ENCODE data around the gene SLC7A6.

SLC7A6 gene

DNA sequence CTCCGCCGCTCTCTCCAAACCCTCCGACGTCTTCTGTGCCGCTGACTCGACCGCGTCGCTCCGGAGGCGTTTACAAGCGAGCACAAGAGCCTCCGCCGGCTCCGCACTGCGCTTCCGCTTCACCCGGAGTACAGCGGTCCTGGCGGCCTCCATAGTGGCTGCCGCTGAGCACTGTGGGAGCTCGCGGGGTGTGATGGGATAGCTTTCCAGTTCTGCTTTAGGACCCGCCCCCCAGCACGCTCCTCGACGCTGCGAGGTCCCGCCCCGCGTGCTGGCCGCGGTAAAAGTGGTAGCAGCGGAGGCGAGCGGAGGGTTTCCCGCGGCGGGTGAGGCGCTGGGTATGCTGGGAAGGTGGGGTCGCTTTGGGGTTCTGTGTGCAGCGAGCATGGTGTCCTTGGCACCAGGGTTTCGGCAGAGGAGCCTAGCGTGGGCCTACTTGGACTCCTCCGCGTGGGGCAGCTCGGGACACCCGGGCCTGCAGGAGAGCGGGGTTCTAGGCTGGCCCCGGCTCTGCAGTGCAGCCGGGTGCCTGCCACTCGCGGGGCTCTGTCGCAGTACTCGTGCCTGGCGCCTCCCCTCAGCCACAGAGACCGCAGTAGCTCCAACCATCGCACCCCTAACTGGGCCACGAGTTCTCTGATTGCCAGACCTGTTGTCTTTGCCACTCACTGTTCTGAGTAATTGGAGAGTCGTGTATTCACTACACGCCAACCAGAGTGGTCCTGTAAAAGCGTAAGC is 46.6 kb downstream of the SLC7A6 start, which contains the start of the genes PRMT7 and SLC7A6OS:
Gene PRMT7 (plus strand): TSS at position 246 of the 738 bp plus-strand sequence. CDS start 4,961 bp downstream, outside the sequence.
Gene SLC7A6OS (minus strand): TSS at position 173 of the 738 bp plus-strand sequence. CDS start 20 bp downstream, at position 153.
- DNase-seq = peak; percentile 93

DNA sequence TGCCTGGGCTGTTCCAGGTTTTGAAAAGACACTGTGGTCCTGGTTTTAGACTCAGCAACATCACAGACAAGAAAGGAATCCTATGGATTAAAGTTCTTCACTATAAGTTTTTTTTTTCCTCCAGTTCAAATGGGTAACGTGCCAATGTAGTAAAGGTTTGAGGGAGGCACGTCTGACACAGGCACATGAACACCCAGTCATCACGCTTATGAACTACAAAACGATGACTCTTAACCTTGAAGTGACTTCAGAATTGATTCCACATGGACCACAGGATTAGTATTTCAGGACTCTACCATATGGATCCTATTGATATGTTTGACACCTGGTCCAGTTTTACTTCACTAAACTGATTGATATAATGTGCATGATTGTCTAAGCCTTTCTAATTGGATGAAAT is 48.8 kb downstream of the SLC7A6 start:
- DNase-seq = no peak

DNA sequence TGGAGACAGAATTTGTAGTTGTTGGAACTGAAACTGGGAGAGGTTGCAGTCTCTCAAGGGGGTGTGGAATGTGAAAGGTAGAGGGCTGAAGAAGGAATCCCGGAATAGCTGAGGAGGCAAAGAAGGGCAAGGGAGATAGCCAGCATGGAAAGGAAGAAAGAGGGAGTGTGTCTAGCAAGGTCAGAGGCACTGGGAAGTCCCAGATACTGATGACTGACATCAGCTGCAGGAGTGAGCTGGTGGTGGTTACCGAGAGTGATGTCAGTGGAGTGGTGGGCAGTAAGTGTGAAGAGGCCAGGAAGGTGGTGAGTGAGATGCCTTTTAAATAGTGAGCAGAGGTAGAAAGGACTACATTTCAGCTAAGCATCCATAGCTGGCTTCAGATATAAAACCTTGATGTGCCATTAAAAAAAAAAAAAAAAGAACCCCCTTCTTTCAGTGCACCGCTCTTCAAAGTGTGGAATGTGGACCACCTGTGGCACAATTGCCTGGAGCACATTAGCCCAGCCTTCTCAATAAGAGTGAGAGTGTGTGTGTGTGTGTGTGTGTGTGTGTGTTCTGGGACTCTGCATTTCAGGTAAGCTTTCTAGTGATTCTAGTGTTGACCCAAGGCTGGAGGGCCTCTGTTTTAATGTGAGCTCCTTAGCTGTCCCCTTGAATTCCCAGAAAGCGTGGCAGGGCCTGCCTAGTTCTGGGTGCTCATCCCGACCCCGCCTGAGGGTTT is 55.0 kb downstream of the SLC7A6 start:
- DNase-seq = no peak

DNA sequence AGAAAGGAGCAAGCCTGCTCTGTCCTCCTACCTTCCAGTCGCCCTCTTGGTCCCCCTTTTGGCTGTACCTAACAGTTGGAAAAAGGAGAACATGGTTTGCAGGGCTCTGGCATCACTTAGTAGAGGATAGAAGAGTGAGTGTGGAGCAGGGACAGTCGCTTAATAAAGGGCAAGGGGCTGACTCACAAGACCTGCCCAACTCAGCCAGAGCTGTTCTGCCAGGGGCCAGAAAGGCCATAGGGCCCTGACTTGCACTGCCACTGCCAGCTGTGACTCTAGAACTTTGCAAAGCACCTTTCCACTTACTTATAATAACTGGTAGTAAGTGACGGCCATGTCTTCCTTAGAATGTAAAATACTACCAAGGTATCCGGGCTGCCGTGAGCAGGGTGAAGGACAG is 60.0 kb downstream of the SLC7A6 start:
- no peak for DNase-seq

DNA sequence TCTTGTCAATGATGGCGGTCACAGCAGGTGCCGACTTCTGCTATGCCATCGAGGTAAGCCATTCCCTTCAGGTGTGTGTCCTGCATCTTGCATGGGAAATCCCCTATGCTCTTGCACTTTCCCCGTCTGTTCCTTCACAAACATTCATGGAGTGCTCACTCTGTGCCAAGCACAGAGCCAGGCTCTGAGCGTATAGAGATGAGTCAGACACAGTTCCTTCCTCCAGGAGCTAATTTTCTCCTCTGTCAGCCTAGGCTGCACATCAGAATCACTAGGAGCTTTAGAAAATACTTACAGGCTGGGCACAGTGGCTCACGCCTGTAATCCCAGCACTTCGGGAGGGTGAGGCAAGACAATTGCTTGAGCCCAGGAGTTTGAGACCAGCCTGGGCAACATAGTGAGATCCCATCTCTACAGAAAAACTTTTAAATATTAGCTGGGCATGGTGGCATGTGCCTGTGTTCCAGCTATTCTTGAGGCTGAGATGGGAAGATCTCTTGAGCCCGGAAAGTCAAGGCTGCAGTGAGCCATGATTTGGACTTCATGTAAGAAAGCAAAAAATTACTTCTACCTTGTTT is 60.5 kb downstream of the SLC7A6 start:
- no peak for DNase-seq

DNA sequence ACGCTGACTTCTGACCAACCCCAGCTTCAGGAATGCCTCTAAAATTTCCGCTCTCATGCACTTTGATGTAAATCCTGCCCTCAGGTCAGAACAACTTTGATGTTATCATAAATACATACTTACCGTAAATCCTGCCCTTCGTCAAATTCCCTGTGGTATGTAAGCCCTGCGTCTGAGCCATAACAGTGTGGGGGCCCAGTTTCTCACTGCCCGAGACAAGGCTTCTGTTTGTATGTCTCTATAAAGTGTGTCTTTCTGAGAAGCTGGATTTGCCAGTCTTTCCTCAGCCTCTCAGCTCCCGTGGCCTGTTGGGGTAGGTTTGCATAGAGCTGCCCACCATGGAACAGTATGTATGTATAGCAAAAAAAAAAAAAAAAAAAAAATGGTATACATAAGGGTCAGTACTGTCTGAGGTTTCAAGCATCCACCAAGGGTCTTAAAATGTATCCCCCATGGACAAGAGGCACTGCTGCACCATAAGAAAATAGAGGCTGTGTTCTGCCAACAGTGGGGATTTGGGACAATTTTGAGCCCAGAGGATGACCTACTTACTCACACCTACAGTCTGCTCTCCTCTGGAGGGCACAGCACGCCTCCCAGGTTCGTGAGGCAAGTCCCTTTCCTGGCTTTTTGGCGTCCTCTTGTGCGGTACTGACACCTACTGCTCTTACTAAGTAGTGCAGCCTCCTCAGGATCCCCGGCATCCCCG is 64.0 kb downstream of the SLC7A6 start:
- peak; percentile 76 for DNase-seq

DNA sequence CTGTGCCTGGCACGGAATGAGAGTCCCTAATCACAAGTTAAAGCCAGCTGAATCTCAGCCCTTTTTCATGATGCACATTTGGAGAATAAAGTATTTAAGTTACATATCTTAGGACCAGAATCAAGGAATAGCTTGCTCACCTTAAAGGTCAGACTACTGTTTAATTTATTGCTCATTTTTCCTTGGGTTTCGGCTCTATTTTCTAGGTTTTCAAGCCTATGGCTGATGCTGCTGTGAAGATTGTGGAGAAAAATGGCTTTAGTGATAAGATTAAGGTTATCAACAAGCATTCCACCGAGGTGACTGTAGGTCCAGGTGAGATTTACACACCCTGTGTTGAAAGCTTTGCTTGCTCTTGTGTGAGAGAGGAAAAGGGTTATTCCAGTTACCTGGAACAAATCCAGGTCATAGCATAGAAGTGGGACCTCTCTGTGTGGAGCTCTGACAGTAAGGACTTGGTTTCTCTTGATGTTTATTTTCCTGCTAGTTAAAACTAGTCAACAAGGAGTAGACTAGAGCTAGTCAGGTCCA is 64.6 kb downstream of the SLC7A6 start:
- DNase-seq = no peak

DNA sequence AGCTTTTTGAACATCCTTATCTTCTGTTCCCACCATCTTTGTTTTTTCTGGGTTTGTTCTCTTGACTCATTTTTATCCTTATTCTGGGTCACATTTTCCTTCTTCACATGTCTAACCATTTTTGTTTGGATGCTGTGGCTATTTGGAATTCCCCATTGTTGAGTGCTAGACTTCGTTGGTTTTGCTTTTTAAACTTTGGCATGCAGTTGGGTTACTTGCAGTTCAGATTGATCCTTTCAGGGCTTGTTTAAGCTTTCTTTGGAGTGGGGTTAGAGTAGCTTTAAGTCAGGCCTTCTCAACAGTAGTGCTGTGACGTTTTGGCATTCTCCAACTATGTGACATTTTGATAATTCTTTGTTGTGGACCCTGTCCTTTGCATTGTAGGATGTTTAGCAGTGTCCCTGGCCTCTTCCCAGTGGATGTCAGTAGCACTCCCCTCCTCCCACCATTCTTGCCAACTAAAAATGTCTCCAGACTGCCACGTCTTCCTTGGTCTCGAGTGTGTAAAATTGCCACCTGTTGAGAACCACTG is 67.6 kb downstream of the SLC7A6 start:
- no peak for DNase-seq

DNA sequence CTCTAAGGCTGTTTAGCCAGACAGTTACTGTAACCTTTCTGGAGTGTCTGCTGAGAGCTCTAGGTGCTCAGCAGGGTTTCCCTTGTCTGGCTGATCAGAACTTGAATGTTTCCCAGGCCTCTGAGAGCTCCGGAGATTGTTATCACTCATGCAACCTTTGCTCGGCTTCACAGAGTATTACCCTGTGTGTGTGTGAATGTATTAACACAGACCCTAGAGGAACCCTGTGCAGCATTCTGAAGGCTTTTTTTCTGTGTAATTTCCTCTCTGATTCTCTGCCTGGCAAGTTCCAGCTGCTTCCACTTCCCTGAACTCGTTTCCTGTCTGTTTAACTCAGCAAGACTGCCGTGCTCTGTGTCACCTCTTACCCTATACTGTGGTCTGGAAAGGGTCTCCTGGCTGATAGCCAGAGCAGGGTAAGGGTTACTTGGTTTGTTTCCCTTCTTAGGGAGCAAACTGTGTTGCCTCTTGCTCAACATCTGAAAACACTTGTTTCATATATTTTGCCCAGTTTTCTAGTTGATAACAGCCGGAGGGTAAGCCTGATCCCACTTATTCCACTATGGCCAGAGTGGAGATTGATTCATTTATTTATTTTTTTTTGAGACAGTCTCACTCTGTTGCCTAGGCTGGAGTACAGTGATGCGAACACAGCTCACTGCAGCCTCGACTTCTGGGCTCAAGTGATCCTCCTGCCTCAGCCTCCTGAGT is 68.2 kb downstream of the SLC7A6 start:
- DNase-seq = peak; percentile 50

DNA sequence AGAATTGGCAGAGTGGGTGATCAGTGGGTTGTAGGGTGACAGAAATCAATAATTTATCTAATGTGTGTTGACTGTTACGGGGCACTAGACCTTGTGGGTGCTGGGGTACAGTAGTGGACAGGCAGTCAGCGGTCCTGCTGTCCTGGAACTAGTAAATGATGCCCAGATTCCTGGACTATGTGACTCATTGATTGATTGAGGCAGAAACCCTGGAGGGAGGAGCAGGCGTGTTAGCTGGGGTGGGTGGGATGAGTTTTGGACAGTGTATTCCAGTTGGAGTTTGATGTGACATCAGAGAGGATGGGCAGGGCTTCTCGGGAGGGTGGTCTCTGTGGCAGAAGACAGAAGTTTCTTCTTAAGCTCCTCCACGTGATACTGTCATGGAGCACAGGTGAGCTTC is 70.8 kb downstream of the SLC7A6 start:
- DNase-seq = no peak

DNA sequence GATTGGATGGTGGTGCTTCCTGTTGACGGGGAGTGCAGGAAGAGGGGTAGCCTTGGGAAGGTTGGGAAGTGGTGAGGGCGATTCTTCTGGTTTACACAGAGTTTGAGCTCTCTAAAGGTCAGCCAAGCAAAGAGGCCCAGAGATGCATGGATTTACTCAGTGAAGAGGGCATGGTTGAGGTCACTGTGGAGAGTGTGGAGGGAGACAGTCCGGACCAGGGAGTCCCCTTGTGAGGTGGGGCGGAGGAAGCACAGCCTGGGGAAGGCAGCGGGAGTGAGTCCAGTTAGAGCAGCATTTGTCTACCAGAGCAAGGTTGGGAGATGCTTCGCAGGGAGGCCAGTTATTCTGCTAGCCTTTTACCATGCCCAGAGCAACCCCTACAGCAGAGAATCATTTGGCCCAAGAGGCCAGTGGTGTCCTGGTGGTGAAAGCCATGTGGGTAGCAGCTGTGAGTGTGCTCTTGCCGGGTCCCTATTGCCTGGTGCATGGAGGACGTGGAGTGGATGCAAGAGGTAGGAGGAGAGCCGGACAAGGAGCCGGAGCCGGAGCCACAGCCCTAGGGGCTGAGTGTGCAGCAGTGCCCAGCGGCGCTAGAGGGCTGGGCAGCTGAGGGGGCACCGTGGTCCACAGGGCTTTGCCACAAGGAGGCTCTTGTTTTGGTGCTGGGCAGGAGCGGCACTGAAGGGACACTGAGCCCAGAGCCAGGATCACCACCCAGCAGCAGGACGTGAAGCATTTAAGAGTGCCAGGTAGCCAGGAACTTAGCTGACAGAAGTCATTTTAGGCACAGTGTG is 74.2 kb downstream of the SLC7A6 start:
- DNase-seq = no peak

DNA sequence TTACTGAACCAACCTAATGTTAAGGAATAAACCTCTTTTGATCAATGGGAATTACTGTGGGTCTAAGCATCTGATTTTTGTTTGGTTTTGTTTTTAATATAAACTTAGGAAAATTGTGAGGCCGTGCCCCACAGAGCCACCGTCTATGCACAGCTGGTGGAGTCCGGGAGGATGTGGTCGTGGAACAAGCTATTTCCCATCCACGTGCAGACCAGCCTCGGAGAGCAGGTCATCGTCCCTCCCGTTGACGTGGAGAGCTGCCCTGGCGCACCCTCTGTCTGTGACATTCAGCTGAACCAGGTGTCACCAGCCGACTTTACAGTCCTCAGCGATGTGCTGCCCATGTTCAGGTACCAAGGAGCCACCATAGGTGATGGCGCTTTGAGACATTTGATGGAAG is 74.9 kb downstream of the SLC7A6 start:
- no peak for DNase-seq

DNA sequence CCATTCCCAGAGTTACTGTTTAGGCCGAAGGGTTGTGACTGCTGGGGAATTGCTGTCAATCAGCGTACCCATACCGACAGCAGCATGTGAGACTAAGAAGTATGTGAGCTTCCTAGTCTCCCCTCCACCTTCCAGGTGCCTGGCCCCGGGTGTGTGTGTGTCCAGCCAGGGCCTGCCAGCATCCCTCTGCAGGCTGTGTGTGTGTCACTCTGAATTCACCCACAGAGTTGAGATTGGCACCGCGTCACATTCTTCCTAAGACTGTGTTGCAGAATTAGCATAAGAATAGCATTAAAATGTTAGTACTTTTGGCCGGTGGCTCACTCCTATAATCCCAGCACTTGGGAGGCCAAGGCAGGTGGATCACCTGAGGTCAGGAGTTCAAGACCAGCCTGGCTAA is 78.3 kb downstream of the SLC7A6 start:
- no peak for DNase-seq

DNA sequence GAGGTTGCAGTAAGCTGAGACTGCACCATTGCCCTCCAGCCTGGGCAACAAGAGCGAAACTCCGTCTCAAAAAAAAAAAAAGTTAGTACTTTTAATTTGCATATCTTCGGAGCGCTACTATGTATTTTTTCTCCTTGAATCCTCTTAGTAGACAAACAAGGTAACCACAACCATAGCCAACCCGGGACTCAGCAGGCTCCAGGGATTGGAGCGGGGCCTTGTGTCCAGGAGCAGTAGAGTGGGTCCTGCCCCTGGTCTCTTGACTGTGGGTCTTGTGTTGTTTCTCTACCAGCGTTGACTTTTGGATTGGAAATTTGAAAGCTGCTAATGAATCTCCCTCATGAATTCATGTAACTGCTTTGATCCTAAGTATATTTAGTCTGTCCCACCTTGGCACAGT is 78.8 kb downstream of the SLC7A6 start:
- no peak for DNase-seq

DNA sequence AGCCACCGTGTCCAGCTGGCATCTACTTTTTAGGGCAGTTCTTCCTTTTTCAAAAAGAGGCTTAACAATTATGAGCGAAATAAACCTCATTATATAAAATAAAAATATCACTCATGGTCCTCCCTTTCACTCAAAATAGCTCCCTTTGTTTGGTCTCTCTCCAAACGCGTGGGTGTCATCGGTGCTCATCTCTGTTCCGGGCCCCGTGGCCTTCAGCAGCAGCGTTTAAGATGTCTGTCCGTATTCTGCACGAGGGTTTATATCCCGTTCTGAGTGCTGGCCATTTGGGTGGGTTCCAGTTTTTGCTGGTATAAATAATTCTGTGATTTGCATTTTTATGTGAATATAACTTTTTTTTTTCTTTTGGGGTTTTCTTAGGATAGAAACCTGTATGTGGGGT is 79.9 kb downstream of the SLC7A6 start:
- no peak for DNase-seq

DNA sequence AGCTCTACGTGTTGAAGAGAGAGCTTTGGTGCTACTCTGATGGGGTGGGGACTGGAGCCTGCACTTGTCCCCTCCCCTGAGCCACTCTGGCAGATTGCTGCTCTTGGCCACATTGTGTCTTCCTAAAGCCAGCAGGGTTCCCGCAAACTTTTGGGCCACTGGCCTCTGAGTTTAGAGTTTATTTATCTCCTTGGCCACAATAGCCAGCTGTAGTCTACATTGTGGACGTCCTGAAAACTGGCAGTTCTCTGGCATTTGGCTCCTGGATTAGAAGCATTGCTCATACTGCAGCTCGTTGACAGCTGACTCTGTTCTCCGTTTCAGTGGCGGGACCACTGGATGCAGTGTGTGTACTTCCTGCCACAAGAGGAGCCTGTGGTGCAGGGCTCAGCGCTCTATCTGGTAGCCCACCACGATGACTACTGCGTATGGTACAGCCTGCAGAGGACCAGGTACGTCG is 81.1 kb downstream of the SLC7A6 start:
- no peak for DNase-seq

DNA sequence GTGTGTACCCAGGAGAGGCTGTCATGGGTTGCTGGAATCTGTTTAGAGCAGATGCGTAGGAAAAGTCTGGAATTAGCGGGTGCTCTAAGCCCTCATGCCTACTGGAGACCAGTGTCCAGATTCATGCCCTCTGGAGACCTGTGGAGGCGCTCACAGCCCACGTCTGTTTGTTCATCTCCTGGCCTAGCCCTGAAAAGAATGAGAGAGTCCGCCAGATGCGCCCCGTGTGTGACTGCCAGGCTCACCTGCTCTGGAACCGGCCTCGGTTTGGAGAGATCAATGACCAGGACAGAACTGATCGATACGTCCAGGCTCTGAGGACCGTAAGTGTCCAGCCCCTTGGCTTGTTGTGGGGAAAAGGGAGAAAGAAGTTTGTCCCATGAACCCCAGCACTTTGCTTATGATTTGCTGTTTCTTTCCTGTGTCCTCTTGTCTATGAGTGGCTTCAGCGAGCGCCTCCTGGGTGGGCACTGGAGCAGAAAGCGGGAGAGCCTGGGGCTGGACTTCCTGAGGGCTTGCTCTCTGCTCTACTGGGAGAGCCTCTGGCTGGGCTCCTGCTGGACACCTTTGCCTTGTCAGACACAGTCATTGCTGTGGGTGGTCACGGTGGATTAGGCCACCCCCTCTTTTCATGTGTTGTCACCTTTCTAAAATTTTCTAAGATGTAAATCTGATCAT is 81.8 kb downstream of the SLC7A6 start:
- peak; percentile 11 for DNase-seq

DNA sequence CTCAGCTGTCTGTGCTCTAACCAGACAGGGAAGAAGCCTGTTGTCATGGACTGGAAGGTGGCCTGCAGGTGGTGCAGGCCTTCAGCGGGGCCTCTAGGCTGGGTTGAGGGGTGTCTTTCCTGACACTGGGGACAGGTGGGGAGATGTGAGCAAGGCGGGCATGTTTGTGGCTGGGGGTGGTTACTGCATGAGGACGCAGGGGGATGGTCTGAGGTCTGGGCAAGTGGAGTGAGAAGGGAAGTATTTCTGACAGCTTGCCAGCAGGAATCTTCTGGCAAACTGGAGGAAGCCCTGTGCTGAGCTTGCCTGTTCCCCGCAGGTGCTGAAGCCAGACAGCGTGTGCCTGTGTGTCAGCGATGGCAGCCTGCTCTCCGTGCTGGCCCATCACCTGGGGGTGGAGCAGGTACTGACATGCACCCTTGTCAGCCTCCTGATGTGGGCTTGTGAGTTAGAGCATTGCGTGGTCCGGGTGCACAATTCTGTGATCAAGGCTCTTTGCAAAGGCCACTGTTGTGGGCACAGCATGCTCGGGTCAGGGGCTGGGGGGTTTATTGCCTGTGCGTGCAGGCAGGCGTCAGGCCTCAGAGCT is 82.7 kb downstream of the SLC7A6 start:
- peak; percentile 30 for DNase-seq

DNA sequence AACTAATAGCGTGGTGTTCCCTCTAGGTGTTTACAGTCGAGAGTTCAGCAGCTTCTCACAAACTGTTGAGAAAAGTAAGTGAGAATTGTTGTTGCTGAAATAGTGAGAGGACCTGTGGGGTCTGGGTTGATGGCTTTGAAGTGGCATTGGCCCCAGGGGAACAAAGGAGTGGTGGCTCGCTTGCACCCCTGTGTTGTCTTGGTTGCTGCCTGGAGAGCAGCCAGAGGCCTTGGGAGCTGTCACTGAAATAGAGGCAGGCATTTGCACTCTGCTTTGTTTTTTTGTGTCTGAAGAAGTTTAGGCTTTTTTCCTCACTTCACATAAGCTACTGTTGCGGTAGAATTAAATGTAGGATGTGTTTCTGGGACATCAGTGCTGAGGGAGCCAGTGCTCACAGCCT is 83.3 kb downstream of the SLC7A6 start:
- no peak for DNase-seq

Data from left hindlimb (tissue), 1 donor.